Gastrocnemius medialis (tissue), 4 donors: Measurements from ENCODE around the gene UPK3A. TPM values are rescaled to one million over a fixed set of nuclear protein-coding genes. Genes with fewer than 3 reads are reported as not detected.

Experiments
- ATAC-seq, 2 donors: fragments of 150-250 bp; one replicate each; pipeline ENCODE4 v1.9.1; 2016
- DNase-seq, 2 donors: peaks; one replicate each; pipeline ENCODE4 v3.0.0-alpha.2; 2019
- H3K27ac ChIP-seq, 4 donors: fragments of 200-600 bp; sonication (generic); 1 replicate in 1 of 4; 2 replicates in 3 of 4; pipeline ENCODE4 v1.5.1; 2016 to 2018; ENCODE audit warnings: mild to moderate bottlenecking in 2 of 4, moderate library complexity in 1 of 4
- H3K27me3 ChIP-seq, 3 donors: fragments of 200-600 bp; sonication (generic) in 2 of 3; 1 replicate in 1 of 3; 2 replicates in 2 of 3; pipeline versions ENCODE4 v1.5.1 to v1.6.0; 2016 to 2019; ENCODE audit warnings: mild to moderate bottlenecking in 1 of 3, moderate library complexity in 1 of 3
- H3K36me3 ChIP-seq, 2 donors: fragments of 200-600 bp; sonication (generic) in 1 of 2; one replicate each; pipeline ENCODE4 v1.5.1; 2017 to 2018
- H3K4me1 ChIP-seq, 2 donors: fragments of 200-600 bp; sonication (generic) in 1 of 2; one replicate each; pipeline ENCODE4 v1.5.1; 2016 to 2017; ENCODE audit warnings: mild to moderate bottlenecking in 2 of 2
- H3K4me3 ChIP-seq, 4 donors: fragments of 200-600 bp; sonication (generic) in 3 of 4; 1 replicate in 1 of 4; 2 replicates in 3 of 4; pipeline ENCODE4 v1.5.1; 2016 to 2019; ENCODE audit warnings: mild to moderate bottlenecking in 2 of 4
- H3K9me3 ChIP-seq, 3 donors: fragments of 200-600 bp; sonication (generic) in 2 of 3; 1 replicate in 1 of 3; 2 replicates in 2 of 3; pipeline ENCODE4 v1.5.1; 2016 to 2019
- POLR2A ChIP-seq, 2 donors: fragments of 450-650 bp; IDR thresholded peaks; one replicate each; pipeline ENCODE4 v1.6.1; 2017; ENCODE audit warnings: antibody characterized with exemption in 2 of 2, mild to moderate bottlenecking in 2 of 2, moderate library complexity in 2 of 2
- in situ Hi-C, 4 donors: fragments of 200-750 bp; cut with MboI; loops; one replicate each; pipeline versions ENCODE4 v1.15.0 to v1.8.0; 2017; ENCODE audit warnings: low sequenced_read_pairs in 4 of 4
- intact Hi-C: fragments of 100-400 bp; cut with DNase I; formaldehyde crosslinking; loops from one replicate; pipeline ENCODE4 v1.15.1; 2023; ENCODE audit warnings: low total_unique reads
- total RNA-seq, 4 donors: library from RNA; depleted of rRNA; stranded (reverse); fragments of >200 nt; gene quantifications; one replicate each; pipeline versions ENCODE4 v1.1.0 to v1.2.3, GENCODE V29; 2016
- TF ChIP-seq, protein P1 (sequence below), 5 experiments: fragments of 450-650 bp in 3 of 5; fragments of 200-600 bp in 2 of 5; sonication (generic) in 2 of 5; IDR thresholded peaks in 4 of 5; conservative IDR thresholded peaks in 1 of 5; 1 replicate in 4 of 5; 2 replicates in 1 of 5; pipeline ENCODE4 v1.5.1; 2016 to 2019; ENCODE audit warnings: antibody characterized with exemption in 5 of 5, mild to moderate bottlenecking in 3 of 5, moderate library complexity in 3 of 5

The UPK3A gene
- total RNA-seq, 4 donors from 2014 or later = 0.70 to 6.4 (median 2.1) TPM

DNA sequence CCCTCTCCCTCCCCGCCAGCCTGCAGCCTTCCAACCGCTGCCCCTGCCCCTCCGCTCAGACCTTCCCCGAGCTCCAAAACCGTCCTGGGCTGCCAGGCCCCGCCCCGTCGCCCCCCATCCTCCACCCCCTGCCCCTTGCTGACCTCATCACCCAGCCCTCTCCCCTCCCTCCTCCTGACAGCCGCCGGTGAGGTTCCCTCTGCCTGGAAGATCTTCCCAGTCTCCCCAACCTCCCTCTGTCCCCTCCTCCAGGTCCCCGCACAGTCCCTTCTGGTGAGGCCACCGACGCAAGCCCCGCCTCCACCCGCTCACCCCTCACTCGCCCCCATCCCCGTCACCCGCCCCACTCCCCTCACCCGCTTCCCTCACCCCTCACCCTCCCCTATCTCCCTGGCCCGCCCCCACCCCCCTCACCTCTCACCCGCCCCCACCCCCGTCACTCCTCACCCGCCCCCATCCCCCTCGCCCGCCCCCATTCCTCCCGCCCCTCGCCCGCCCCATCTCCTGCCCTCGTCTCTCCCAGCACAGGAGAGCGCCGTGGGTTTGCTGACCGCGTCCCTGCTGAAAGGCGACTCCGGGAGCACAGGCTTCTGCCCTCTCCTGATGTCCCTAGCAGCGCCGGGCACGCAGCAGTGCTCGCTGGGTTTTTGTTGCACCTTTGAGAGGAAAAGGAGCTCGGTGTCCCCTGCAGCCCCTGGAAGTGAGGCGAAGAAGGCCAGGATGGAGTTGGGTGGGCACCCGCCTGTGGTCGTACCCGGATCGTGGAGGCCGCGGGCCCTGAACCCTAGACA lies 16.4 kb upstream of the UPK3A start:
- Histone ChIP-seq H3K9me3 (no peaks in the 10 kb centered on the region), H3K4me1 (peaks cover 42 to 50% of the 10 kb centered on the region in 2 donors), H3K27me3 (no peaks in the 10 kb centered on the region), H3K4me3 (peak overlapping the region; percentile 56 to 75 (median 62)), H3K27ac (no peak overlapping the region), H3K36me3 (no peaks in the 10 kb centered on the region)
- no peak for TF ChIP-seq POLR2A (IDR thresholded peaks at IDR 0.05)
- TF ChIP-seq, protein P1, sequence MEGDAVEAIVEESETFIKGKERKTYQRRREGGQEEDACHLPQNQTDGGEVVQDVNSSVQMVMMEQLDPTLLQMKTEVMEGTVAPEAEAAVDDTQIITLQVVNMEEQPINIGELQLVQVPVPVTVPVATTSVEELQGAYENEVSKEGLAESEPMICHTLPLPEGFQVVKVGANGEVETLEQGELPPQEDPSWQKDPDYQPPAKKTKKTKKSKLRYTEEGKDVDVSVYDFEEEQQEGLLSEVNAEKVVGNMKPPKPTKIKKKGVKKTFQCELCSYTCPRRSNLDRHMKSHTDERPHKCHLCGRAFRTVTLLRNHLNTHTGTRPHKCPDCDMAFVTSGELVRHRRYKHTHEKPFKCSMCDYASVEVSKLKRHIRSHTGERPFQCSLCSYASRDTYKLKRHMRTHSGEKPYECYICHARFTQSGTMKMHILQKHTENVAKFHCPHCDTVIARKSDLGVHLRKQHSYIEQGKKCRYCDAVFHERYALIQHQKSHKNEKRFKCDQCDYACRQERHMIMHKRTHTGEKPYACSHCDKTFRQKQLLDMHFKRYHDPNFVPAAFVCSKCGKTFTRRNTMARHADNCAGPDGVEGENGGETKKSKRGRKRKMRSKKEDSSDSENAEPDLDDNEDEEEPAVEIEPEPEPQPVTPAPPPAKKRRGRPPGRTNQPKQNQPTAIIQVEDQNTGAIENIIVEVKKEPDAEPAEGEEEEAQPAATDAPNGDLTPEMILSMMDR (IDR thresholded peaks at IDR 0.05 in 4 of 5, conservative IDR thresholded peaks at IDR 0.05 in 1 of 5) = no peak
- ATAC-seq = no peak
- intact Hi-C loops = no loop called here
- in situ Hi-C loops = loop anchor here (5.0 to 10.0 kb wide), 5 partner anchors 164 to 286 kb away; no protein-coding TSS in a partner anchor
- no peak for DNase-seq

DNA sequence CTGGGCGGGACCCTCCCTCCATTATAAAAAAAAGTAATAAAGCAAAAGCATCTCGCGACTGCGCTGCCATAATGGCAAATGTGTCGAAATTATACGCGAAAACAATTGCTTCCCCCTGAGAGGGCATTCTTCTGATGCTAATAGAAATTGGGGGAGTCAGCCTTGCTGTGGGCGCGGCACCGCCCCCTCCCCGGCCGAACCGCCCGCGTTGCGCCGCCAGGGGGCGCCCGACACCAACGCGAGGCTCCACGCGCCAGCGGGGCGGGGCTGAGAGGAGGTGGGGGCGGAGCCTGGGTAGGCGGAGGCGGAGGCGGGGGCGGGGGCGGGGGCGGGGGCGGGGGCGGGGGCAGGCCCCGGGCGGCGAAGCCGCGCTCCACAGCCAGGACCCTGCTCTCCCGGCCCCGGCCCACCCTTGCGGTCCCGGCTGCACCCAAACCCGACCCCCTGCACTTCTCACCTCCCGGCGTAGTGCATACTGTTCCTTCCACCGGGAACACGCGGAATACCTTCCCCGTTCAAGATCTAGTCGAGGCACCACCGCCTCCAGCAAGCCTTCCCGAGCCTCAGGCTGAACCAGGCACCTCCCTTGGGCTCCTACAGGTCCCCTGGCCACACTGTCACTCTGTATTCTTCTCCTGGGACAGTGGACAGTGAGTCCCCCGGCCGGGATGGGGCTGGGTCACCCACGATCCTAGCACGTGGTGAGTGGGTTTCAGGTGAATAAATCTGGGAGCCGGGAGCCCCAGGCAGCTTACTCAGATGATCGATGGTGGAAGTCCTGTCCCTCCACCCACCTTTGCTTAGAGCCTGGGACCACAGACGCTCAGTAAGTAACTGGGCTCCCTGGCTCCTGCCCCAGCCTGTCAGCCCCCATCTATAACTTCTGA lies 15.5 kb upstream of the UPK3A start:
- ATAC-seq = peak; percentile 49 to 55
- Histone ChIP-seq H3K36me3 (no peaks in the 10 kb centered on the region), H3K4me1 (peaks cover 43 to 45% of the 10 kb centered on the region in 2 donors), H3K27me3 (no peaks in the 10 kb centered on the region), H3K4me3 (peak overlapping the region; percentile 61 to 75 (median 64)), H3K9me3 (no peaks in the 10 kb centered on the region), H3K27ac (peak overlapping the region; percentile 88 to 100 (median 93))
- peak; percentile 65 to 68 for DNase-seq
- intact Hi-C loops = loop anchor here (1.0 kb wide), 2 partner anchors 166 to 284 kb away; no protein-coding TSS in a partner anchor
- peak in 1 of 2 donors; percentile 14 for TF ChIP-seq POLR2A (IDR thresholded peaks at IDR 0.05)
- TF ChIP-seq, protein P1 (IDR thresholded peaks at IDR 0.05 in 4 of 5, conservative IDR thresholded peaks at IDR 0.05 in 1 of 5) = peak; percentile 80 to 99 (median 97)
- in situ Hi-C loops = loop anchor here (5.0 to 10.0 kb wide), 5 partner anchors 163 to 286 kb away; no protein-coding TSS in a partner anchor

DNA sequence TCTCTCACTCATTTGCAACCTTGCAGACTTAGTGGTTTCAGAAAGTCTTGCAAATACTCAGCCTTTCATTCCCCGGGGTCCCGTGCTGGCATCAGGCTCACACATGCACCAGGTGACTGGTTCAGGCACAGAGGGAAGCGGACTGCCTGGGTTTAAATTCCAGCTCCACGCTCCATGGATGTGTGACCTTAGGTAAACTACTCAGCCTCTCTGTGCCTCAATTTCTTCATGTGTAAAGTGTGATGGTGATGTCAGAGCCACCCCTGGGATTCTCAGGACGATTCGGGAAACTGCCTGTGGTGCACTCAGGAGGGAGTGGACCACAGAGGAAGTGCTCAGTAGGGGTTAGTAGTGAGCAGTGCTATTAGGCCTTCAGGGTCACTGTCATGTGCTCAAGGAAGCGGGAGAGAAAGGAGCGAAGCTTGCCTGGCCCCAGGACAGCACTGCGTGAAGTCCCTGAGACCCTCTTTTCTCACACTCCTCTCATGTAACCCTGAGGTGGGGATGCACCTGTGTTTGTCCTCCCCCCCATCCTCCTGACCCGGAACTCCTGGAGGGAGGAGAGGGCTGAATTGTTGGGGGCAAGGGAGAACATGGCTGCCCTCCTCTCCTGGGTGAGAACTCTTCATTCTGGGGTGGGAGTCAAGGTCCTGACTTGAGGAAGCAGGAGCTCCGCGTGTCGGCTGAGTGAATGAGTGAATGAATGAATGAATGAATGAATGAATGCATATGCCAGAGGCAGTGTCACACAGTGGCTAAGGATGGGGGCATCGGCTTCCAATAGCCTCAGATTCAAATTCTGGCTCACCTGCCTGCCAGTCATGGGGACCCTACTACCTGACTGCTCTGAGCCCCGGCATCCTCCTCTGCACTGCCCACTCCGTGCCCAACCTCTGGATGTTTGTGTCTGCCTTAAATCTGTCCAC lies 14.4 kb upstream of the UPK3A start:
- intact Hi-C loops (loop anchor here (2.0 to 10.0 kb wide), 2 partner anchors 66 to 404 kb away; partner anchors contain the start of gene ATXN10), in situ Hi-C loops (no loop called here)
- peaks cover 44 to 45% of the 10 kb centered on the region in 2 donors for H3K4me1 ChIP-seq
- no peaks in the 10 kb centered on the region for H3K27me3 ChIP-seq
- ATAC-seq (no peak), DNase-seq (no peak)
- no peaks in the 10 kb centered on the region for H3K36me3 ChIP-seq
- H3K9me3 ChIP-seq = no peaks in the 10 kb centered on the region
- no peak for TF ChIP-seq POLR2A (IDR thresholded peaks at IDR 0.05)
- TF ChIP-seq, protein P1 (IDR thresholded peaks at IDR 0.05 in 4 of 5, conservative IDR thresholded peaks at IDR 0.05 in 1 of 5) = no peak
- H3K4me3 ChIP-seq = no peak overlapping the region
- H3K27ac ChIP-seq = peak overlapping the region; percentile 88 to 100 (median 93)
